PC-3 (cell line): ENCODE results near the gene GRXCR2. TPM values are rescaled to one million over a fixed set of nuclear protein-coding genes. Genes with fewer than 3 reads are reported as not detected.

Source experiments
- ATAC-seq: fragments of 200-7000 bp; cut with Tn5 transposase; 2 replicates; pipeline ENCODE4 v1.9.1; 2020; ENCODE audit warnings: mild to moderate bottlenecking, moderate library complexity
- BruUV-seq: library from RNA; stranded (reverse); fragments of 400-500 nt; replicated peaks from 2 replicates; lab custom pipeline; 2021; lab: Mats Ljungman, UMichigan
- CTCF ChIA-PET: fragments of 300-600 bp; sonication (Branson Sonifier 250); formaldehyde crosslinking; loops from one replicate; lab custom pipeline; 2022; ENCODE audit warnings: antibody characterized with exemption; lab: Charles Lee
- POLR2A ChIA-PET: fragments of 300-600 bp; sonication (Branson Sonifier 250); formaldehyde crosslinking; loops from one replicate; lab custom pipeline; 2022; ENCODE audit warnings: antibody characterized with exemption; ENCODE audit not compliant: unreplicated experiment; lab: Charles Lee
- DNase-seq: peaks from one replicate; pipeline ENCODE4 v3.0.0-alpha.2; 2015
- H2AFZ ChIP-seq: fragments of 300-600 bp; sonication (generic); 2 replicates; pipeline ENCODE4 v1.6.0; 2016; ENCODE audit warnings: antibody characterized with exemption, low read length
- H3F3A ChIP-seq: fragments of 300-600 bp; sonication (generic); one replicate; pipeline ENCODE4 v1.6.0; 2017; ENCODE audit warnings: antibody characterized with exemption, low read length, control low read depth, mild to moderate bottlenecking; ENCODE audit not compliant: unreplicated experiment
- H3K27ac ChIP-seq: fragments of 300-600 bp; sonication (generic); 2 replicates; pipeline ENCODE4 v1.5.1; 2016; ENCODE audit warnings: mild to moderate bottlenecking, low read length
- H3K27me3 ChIP-seq: fragments of 300-600 bp; sonication (generic); 2 replicates; pipeline ENCODE4 v1.6.1; 2016; ENCODE audit warnings: low read length, mixed read lengths
- H3K36me3 ChIP-seq: fragments of 300-600 bp; sonication (generic); 2 replicates; pipeline ENCODE4 v1.6.1; 2016; ENCODE audit warnings: low read depth, mixed run types, low read length, mixed read lengths
- H3K4me1 ChIP-seq: fragments of 300-600 bp; sonication (generic); 2 replicates; pipeline ENCODE4 v1.5.1; 2016; ENCODE audit warnings: low read length; ENCODE audit not compliant: insufficient read depth
- H3K4me2 ChIP-seq: fragments of 300-600 bp; sonication (generic); 2 replicates; pipeline ENCODE4 v1.6.0; 2016; ENCODE audit warnings: low read length
- H3K4me3 ChIP-seq: fragments of 300-600 bp; sonication (generic); 2 replicates; pipeline ENCODE4 v1.5.1; 2016; ENCODE audit warnings: mild to moderate bottlenecking, low read length, mixed read lengths
- H3K79me2 ChIP-seq: fragments of 300-600 bp; sonication (generic); 2 replicates; pipeline ENCODE4 v1.6.1; 2017; ENCODE audit warnings: low read length, mixed read lengths
- H3K9ac ChIP-seq: fragments of 300-600 bp; sonication (generic); 2 replicates; pipeline ENCODE4 v1.6.0; 2016; ENCODE audit warnings: mild to moderate bottlenecking, low read length
- H3K9me2 ChIP-seq: fragments of 300-600 bp; sonication (generic); replicated peaks from 2 replicates; pipeline ENCODE4 v1.6.1; 2016; ENCODE audit warnings: mixed run types, low read length, mixed read lengths
- H3K9me3 ChIP-seq: fragments of 300-600 bp; sonication (generic); 2 replicates; pipeline ENCODE4 v1.6.1; 2016; ENCODE audit warnings: low read length, mixed read lengths
- H4K20me1 ChIP-seq: fragments of 300-600 bp; sonication (generic); 2 replicates; pipeline ENCODE4 v1.6.1; 2016; ENCODE audit warnings: low read length, mixed read lengths
- EZH2 ChIP-seq: fragments of 300-600 bp; sonication (generic); IDR thresholded peaks from one replicate; pipeline ENCODE4 v1.6.1; 2017; ENCODE audit warnings: antibody characterized with exemption, mild to moderate bottlenecking, low read length; ENCODE audit not compliant: unreplicated experiment
- EZH2phosphoT487 ChIP-seq: fragments of 300-600 bp; sonication (generic); IDR thresholded peaks from 2 replicates; pipeline ENCODE4 v1.6.1; 2018; ENCODE audit warnings: mild to moderate bottlenecking, antibody characterized with exemption, low read length, borderline replicate concordance
- intact Hi-C: fragments of 100-400 bp; cut with micrococcal nuclease; formaldehyde crosslinking; loops from 2 replicates; pipeline ENCODE4 v1.9.0; 2023
- total RNA-seq: library from RNA; depleted of rRNA; stranded (reverse); fragments of >200 nt; gene quantifications from 2 replicates; pipeline ENCODE4 v1.2.3, GENCODE V29; 2014
- TF ChIP-seq, protein P1 (sequence below): fragments of 300-600 bp; sonication (generic); conservative IDR thresholded peaks from 2 replicates; pipeline ENCODE4 v1.5.1; 2017; ENCODE audit warnings: antibody characterized with exemption, low read depth, mild to moderate bottlenecking, low read length

Gene GRXCR2
- total RNA-seq, 1 experiment from 2014 or later, result not detected

GRCh38 chr5:145912019-145912418 is 39.2 kb upstream of the GRXCR2 start:
- H3K9me2 ChIP-seq, result no peaks in the 10 kb centered on the region
- no peak overlapping the region for H3K27ac ChIP-seq
- no TSS peak for BruUV-seq
- DNase-seq (no peak), ATAC-seq (no peak)
- no peaks in the 10 kb centered on the region for H3K79me2 ChIP-seq
- H3K9ac ChIP-seq, result no peak overlapping the region
- TF ChIP-seq EZH2, result no peak
- no peak for TF ChIP-seq EZH2phosphoT487
- TF ChIP-seq, protein P1, sequence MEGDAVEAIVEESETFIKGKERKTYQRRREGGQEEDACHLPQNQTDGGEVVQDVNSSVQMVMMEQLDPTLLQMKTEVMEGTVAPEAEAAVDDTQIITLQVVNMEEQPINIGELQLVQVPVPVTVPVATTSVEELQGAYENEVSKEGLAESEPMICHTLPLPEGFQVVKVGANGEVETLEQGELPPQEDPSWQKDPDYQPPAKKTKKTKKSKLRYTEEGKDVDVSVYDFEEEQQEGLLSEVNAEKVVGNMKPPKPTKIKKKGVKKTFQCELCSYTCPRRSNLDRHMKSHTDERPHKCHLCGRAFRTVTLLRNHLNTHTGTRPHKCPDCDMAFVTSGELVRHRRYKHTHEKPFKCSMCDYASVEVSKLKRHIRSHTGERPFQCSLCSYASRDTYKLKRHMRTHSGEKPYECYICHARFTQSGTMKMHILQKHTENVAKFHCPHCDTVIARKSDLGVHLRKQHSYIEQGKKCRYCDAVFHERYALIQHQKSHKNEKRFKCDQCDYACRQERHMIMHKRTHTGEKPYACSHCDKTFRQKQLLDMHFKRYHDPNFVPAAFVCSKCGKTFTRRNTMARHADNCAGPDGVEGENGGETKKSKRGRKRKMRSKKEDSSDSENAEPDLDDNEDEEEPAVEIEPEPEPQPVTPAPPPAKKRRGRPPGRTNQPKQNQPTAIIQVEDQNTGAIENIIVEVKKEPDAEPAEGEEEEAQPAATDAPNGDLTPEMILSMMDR, result no peak
- no peaks in the 10 kb centered on the region for H3K27me3 ChIP-seq
- no peaks in the 10 kb centered on the region for H4K20me1 ChIP-seq
- H2AFZ ChIP-seq, result no peak overlapping the region
- ChIA-PET CTCF (no interaction called here), POLR2A (no interaction called here)
- no peak overlapping the region for H3K4me3 ChIP-seq
- intact Hi-C loops, result no loop called here
- H3K4me2 ChIP-seq, result no peak overlapping the region
- no peaks in the 10 kb centered on the region for H3F3A ChIP-seq
- H3K36me3 ChIP-seq, result no peaks in the 10 kb centered on the region
- peaks cover under 1% of the 10 kb centered on the region; the same call in 1 of the 2 replicates for H3K4me1 ChIP-seq
- H3K9me3 ChIP-seq, result no peaks in the 10 kb centered on the region

GRCh38 chr5:145911164-145911563 is 38.4 kb upstream of the GRXCR2 start:
- TF ChIP-seq EZH2 (no peak), EZH2phosphoT487 (no peak)
- TF ChIP-seq, protein P1, result no peak
- no peak overlapping the region for H3K4me3 ChIP-seq
- ATAC-seq (no peak), DNase-seq (no peak)
- ChIA-PET CTCF (no interaction called here), POLR2A (no interaction called here)
- no peaks in the 10 kb centered on the region for H3K9me3 ChIP-seq
- no peaks in the 10 kb centered on the region for H3F3A ChIP-seq
- no peaks in the 10 kb centered on the region for H3K4me1 ChIP-seq
- H3K9ac ChIP-seq, result no peak overlapping the region
- H4K20me1 ChIP-seq, result no peaks in the 10 kb centered on the region
- no peaks in the 10 kb centered on the region for H3K9me2 ChIP-seq
- no peak overlapping the region for H3K27ac ChIP-seq
- H3K36me3 ChIP-seq, result no peaks in the 10 kb centered on the region
- H2AFZ ChIP-seq, result no peak overlapping the region
- H3K27me3 ChIP-seq, result no peaks in the 10 kb centered on the region
- no TSS peak for BruUV-seq
- no peak overlapping the region for H3K4me2 ChIP-seq
- no peaks in the 10 kb centered on the region for H3K79me2 ChIP-seq
- intact Hi-C loops, result no loop called here

- Histone ChIP-seq H3F3A (no peaks in the 10 kb centered on the region), H3K27me3 (no peaks in the 10 kb centered on the region), H2AFZ (no peak overlapping the region), H3K27ac (no peak overlapping the region), H3K4me2 (no peak overlapping the region), H3K36me3 (no peaks in the 10 kb centered on the region), H3K9ac (no peak overlapping the region), H4K20me1 (no peaks in the 10 kb centered on the region), H3K9me3 (no peaks in the 10 kb centered on the region), H3K9me2 (no peaks in the 10 kb centered on the region), H3K4me1 (no peaks in the 10 kb centered on the region), H3K4me3 (no peak overlapping the region), H3K79me2 (no peaks in the 10 kb centered on the region)
- intact Hi-C loops, result loop anchor here (1.0 kb wide), 1 partner anchor 141 kb away; no protein-coding TSS in a partner anchor
- TF ChIP-seq, protein P1, result peak; percentile 55
- TF ChIP-seq EZH2, result no peak
- DNase-seq, result peak; percentile 12
- ChIA-PET POLR2A (no interaction called here), CTCF (no interaction called here)
- BruUV-seq, result no TSS peak
- ATAC-seq, result peak; percentile 50
These were observed 35.6 kb upstream of the GRXCR2 start for GRCh38 chr5:145908206-145908960.
